Measurements from ENCODE around the gene IKZF3.

IKZF3 gene

DNA sequence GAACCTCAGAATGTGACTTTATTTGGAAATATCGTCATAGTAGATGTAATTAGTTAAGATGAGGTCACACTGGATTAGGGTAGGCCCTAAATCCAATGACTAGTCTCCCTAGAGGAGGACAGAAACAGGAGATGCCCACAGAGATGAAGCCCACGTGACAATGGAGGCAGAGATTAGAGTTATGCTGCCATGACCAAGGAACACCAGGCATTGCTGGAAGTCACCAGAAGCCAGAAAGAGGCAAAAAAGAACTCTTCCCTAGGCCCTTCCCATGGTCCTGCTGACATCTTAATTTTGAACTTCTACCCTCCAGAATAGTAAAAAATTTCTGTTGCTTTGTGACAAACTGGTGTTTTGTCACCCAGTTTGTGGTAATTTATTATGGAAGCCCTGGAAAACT is 49.6 kb downstream of the IKZF3 start:
- ChIA-PET CTCF (interaction anchor here (0.5 kb wide), 1 partner anchor 101 kb away, joined by 6 read pairs; no protein-coding TSS in a partner anchor), POLR2A (no interaction called here)
- Histone ChIP-seq H3K36me3 (ENCODE audit: control insufficient read depth in 2 of 2, insufficient read depth in 1 of 2, low read length in 2 of 2) (no peaks in the 10 kb centered on the region), H3K27ac (ENCODE audit: extremely low read depth, low read depth, low read length) (no peak overlapping the region), H3K9me3 (ENCODE audit: control insufficient read depth, insufficient read depth, low read depth, low read length) (no peaks in the 10 kb centered on the region), H3K4me1 (ENCODE audit: control insufficient read depth, insufficient read depth, low read length) (peaks cover 4% of the 10 kb centered on the region), H3K4me3 (ENCODE audit: low read depth, low read length) (no peak overlapping the region)
- peak; percentile 63; the same call in 1 of the 2 replicates for TF ChIP-seq ZNF629 (tag by site-specific recombination; IDR thresholded peaks at IDR 0.05)
- TF ChIP-seq KLF16 (tag by site-specific recombination; IDR thresholded peaks at IDR 0.05), result no peak
- TF ChIP-seq ZBTB21 (tag by site-specific recombination; IDR thresholded peaks at IDR 0.05), result 0 out of 2 replicates have a peak, but pooled peaks have one; percentile 34
- no peak for TF ChIP-seq KLF7 (tag by site-specific recombination; IDR thresholded peaks at IDR 0.05; ENCODE audit: borderline replicate concordance)

DNA sequence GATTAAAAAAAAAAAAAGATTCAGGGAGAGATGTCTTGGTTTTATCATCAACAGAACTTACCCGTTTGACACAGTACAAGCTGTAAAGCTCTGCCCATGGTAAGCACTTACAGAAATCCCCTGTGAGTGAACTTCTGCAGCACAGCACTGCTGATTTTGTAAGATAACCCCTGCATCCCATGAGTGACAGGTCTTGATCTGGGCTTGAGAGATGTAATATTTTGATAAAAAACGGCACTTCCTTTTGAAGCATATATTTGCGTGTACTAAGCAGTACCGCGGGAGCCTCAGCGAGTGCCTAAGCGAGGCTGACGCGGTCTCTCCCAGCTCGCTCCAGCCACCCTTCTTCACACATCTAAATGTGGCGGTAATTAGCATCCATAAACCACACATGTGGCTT is 50.5 kb downstream of the IKZF3 start:
- CTCF ChIA-PET, result interaction anchor here (0.6 to 0.9 kb wide), 2 partner anchors 37 to 262 kb away, joined by 3 read pairs; no protein-coding TSS in a partner anchor

DNA sequence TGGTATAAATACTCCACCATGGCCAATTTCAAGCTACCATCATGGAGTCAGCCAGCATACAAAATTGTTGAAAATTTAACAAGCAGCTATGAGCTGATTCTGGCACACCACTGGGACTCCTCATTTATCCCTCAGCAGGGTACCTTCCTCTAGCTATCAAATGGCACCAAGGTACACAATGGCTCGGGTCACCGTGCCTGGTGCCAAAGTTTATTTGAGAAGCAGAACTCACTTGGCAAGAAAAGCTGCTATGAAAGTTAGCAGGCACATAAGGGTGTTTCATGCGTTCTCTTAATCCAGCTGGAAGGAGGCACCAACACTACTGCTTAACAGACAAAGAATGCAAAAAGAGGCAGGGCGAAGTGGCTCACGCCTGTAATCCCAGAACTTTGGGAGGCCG is 51.6 kb downstream of the IKZF3 start:
- Histone ChIP-seq H3K36me3 (ENCODE audit: control insufficient read depth in 2 of 2, insufficient read depth in 1 of 2, low read length in 2 of 2) (no peaks in the 10 kb centered on the region), H3K4me3 (ENCODE audit: low read depth, low read length) (no peak overlapping the region), H3K27ac (ENCODE audit: extremely low read depth, low read depth, low read length) (no peak overlapping the region), H3K9me3 (ENCODE audit: control insufficient read depth, insufficient read depth, low read depth, low read length) (no peaks in the 10 kb centered on the region), H3K4me1 (ENCODE audit: control insufficient read depth, insufficient read depth, low read length) (peaks cover 4% of the 10 kb centered on the region)
- ChIA-PET POLR2A (no interaction called here), CTCF (interaction anchor here (0.6 to 1.1 kb wide), 2 partner anchors 127 to 1065 kb away, joined by 3 to 6 read pairs; no protein-coding TSS in a partner anchor)
- TF ChIP-seq ZBTB1 (tag by site-specific recombination; IDR thresholded peaks at IDR 0.05), result no peak
- TF ChIP-seq, protein P1, sequence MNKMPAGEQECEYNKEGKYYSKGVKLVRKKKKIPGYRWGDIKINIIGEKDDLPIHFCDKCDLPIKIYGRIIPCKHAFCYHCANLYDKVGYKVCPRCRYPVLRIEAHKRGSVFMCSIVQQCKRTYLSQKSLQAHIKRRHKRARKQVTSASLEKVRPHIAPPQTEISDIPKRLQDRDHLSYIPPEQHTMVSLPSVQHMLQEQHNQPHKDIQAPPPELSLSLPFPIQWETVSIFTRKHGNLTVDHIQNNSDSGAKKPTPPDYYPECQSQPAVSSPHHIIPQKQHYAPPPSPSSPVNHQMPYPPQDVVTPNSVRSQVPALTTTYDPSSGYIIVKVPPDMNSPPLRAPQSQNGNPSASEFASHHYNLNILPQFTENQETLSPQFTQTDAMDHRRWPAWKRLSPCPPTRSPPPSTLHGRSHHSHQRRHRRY (tag by site-specific recombination; IDR thresholded peaks at IDR 0.05), result no peak
- no peak for TF ChIP-seq ZNF658 (tag by site-specific recombination; IDR thresholded peaks at IDR 0.05)
- peak; percentile 53; the same call in 1 of the 2 replicates for TF ChIP-seq ZNF843 (tag by site-specific recombination; IDR thresholded peaks at IDR 0.05)
- no peak for TF ChIP-seq ZBTB48 (tag by site-specific recombination; IDR thresholded peaks at IDR 0.05)
- no peak for TF ChIP-seq ZNF707 (tag by site-specific recombination; IDR thresholded peaks at IDR 0.05)
- TF ChIP-seq ZNF76 (tag by site-specific recombination; IDR thresholded peaks at IDR 0.05; ENCODE audit: borderline replicate concordance, low read depth), result no peak
- no peak for TF ChIP-seq ZNF560 (tag by site-specific recombination; IDR thresholded peaks at IDR 0.05; ENCODE audit: borderline replicate concordance)
- no peak for TF ChIP-seq SP3 (tag by site-specific recombination; IDR thresholded peaks at IDR 0.05)
- no peak for TF ChIP-seq HOXD13 (CRISPR knock-in tag; IDR thresholded peaks at IDR 0.05; ENCODE audit: borderline replicate concordance)
- TF ChIP-seq ZNF621 (tag by site-specific recombination; IDR thresholded peaks at IDR 0.05), result no peak
- TF ChIP-seq, protein P2, sequence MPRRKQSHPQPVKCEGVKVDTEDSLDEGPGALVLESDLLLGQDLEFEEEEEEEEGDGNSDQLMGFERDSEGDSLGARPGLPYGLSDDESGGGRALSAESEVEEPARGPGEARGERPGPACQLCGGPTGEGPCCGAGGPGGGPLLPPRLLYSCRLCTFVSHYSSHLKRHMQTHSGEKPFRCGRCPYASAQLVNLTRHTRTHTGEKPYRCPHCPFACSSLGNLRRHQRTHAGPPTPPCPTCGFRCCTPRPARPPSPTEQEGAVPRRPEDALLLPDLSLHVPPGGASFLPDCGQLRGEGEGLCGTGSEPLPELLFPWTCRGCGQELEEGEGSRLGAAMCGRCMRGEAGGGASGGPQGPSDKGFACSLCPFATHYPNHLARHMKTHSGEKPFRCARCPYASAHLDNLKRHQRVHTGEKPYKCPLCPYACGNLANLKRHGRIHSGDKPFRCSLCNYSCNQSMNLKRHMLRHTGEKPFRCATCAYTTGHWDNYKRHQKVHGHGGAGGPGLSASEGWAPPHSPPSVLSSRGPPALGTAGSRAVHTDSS (tag by site-specific recombination; IDR thresholded peaks at IDR 0.05), result no peak
- TF ChIP-seq, protein P3, sequence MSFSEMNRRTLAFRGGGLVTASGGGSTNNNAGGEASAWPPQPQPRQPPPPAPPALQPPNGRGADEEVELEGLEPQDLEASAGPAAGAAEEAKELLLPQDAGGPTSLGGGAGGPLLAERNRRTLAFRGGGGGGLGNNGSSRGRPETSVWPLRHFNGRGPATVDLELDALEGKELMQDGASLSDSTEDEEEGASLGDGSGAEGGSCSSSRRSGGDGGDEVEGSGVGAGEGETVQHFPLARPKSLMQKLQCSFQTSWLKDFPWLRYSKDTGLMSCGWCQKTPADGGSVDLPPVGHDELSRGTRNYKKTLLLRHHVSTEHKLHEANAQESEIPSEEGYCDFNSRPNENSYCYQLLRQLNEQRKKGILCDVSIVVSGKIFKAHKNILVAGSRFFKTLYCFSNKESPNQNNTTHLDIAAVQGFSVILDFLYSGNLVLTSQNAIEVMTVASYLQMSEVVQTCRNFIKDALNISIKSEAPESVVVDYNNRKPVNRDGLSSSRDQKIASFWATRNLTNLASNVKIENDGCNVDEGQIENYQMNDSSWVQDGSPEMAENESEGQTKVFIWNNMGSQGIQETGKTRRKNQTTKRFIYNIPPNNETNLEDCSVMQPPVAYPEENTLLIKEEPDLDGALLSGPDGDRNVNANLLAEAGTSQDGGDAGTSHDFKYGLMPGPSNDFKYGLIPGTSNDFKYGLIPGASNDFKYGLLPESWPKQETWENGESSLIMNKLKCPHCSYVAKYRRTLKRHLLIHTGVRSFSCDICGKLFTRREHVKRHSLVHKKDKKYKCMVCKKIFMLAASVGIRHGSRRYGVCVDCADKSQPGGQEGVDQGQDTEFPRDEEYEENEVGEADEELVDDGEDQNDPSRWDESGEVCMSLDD (tag by site-specific recombination; IDR thresholded peaks at IDR 0.05), result no peak
- no peak for TF ChIP-seq ZNF19 (tag by site-specific recombination; IDR thresholded peaks at IDR 0.05; ENCODE audit: low read depth)
- TF ChIP-seq ZFHX2 (tag by site-specific recombination; conservative IDR thresholded peaks at IDR 0.05), result no peak
- 0 out of 2 replicates have a peak, but pooled peaks have one; percentile 37 for TF ChIP-seq ZNF610 (tag by site-specific recombination; IDR thresholded peaks at IDR 0.05; ENCODE audit: borderline replicate concordance)
- no peak for TF ChIP-seq ZSCAN16 (tag by site-specific recombination; IDR thresholded peaks at IDR 0.05)
- no peak for TF ChIP-seq ZNF571 (tag by site-specific recombination; IDR thresholded peaks at IDR 0.05)

More for the DNA sequence above, 50.5 kb downstream of the IKZF3 start:
- Histone ChIP-seq H3K27ac (ENCODE audit: extremely low read depth, low read depth, low read length) (no peak overlapping the region), H3K36me3 (ENCODE audit: control insufficient read depth in 2 of 2, insufficient read depth in 1 of 2, low read length in 2 of 2) (no peaks in the 10 kb centered on the region), H3K9me3 (ENCODE audit: control insufficient read depth, insufficient read depth, low read depth, low read length) (no peaks in the 10 kb centered on the region), H3K4me1 (ENCODE audit: control insufficient read depth, insufficient read depth, low read length) (peaks cover 4% of the 10 kb centered on the region), H3K4me3 (ENCODE audit: low read depth, low read length) (no peak overlapping the region)
- POLR2A ChIA-PET, result interaction anchor here (0.6 to 0.7 kb wide), 2 partner anchors 11 to 18 kb away, joined by 4 to 6 read pairs; no protein-coding TSS in a partner anchor
- TF ChIP-seq, protein P4, sequence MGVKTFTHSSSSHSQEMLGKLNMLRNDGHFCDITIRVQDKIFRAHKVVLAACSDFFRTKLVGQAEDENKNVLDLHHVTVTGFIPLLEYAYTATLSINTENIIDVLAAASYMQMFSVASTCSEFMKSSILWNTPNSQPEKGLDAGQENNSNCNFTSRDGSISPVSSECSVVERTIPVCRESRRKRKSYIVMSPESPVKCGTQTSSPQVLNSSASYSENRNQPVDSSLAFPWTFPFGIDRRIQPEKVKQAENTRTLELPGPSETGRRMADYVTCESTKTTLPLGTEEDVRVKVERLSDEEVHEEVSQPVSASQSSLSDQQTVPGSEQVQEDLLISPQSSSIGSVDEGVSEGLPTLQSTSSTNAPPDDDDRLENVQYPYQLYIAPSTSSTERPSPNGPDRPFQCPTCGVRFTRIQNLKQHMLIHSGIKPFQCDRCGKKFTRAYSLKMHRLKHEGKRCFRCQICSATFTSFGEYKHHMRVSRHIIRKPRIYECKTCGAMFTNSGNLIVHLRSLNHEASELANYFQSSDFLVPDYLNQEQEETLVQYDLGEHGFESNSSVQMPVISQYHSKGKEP (tag by site-specific recombination; IDR thresholded peaks at IDR 0.05), result no peak
- no peak for TF ChIP-seq ZNF596 (tag by site-specific recombination; IDR thresholded peaks at IDR 0.05)
